Activated CD8-positive, alpha-beta memory T cell treated with anti-CD3 and anti-CD28 coated beads, Interleukin-2, amount 50 U/mL, for 1 hour (primary cell): ENCODE measurements around the gene TENT5A.

ENCODE experiments used
- DNase-seq: peaks from one replicate; pipeline ENCODE4 v3.0.0-alpha.2; 2020; ENCODE audit errors: extremely low read depth

The TENT5A gene

DNA sequence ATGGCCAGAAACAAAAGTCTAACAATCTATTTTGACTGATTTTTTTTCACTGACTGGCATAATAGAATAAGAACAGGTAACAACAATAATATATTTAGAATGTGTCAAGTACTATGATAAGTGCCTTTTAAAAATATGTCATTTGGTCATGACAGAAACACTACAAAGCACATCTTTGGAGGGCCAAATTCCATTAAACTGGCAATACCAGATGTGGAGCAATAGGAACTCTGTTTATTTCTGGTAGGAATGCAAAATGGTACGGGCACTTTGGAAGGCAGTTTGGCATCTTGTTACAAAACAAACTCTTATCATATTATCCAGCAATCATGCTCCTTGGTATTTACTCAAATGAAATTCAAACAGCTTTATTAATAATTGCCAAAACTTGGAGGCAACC, 39.3 kb downstream of the TENT5A start:
- DNase-seq: no peak

DNA sequence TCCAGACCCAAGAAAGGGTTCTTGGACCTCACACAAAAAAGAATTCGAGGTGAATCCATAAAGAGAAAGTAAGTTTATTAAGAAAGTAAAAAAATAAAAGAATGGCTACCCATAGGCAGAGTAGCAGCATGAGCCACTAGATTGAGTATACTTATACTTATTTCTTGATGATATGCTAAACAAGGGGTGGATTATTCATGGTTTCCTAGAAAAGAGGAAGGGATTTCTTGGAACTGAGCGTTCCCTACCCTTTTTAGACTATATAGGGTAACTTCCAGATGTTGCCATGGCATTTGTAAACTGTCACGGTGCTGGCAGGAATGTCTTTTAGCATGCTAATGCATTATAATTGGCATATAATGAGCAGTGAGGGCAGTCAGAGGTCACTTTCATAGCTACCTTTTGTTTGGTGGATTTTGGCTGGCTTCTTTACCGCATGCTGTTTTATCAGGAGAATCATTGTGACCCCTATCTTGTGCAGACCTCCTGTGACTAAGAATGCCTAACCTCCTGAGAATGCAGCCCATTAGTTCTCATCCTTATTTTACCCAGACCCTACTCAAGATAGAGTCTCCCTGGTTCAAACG, 44.3 kb downstream of the TENT5A start:
- no peak for DNase-seq

DNA sequence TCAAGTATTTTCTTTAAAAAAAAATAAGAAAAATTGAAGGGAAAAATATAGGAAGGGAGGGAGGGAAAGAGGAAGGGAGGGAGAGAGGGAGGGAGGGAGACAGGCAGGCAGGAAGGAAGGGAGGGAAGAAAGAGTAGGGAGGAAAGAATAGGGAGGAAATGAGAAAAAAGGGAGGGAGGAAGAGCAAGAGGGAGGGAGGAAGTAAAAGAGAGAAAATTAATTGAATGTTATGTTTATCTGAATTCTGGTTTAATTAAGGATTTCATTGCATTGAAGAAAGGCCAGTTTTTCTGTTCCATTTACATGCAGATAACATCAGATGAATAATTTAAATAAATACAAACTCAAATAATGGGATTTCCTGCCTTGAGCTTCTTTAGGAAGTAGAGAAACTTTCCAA, 47.8 kb downstream of the TENT5A start:
- no peak for DNase-seq

DNA sequence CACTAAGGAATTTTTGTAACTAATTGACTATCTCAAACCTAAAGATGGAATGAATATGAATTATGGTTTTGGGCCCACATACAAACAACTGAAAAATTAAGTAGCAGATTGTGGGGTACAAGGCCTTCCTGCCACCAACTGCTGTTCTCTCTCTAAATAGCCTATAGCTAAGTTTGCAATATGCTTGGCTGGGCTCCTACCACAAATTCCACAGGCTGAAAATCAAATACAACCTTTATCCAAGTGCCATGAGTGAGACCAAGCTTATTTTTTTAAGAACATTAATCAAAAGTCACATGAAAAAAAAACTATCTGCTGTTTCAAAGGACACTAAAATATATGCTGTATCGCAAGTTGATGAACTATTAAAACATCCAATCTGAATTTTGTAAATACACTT, 52.1 kb downstream of the TENT5A start:
- no peak for DNase-seq

DNA sequence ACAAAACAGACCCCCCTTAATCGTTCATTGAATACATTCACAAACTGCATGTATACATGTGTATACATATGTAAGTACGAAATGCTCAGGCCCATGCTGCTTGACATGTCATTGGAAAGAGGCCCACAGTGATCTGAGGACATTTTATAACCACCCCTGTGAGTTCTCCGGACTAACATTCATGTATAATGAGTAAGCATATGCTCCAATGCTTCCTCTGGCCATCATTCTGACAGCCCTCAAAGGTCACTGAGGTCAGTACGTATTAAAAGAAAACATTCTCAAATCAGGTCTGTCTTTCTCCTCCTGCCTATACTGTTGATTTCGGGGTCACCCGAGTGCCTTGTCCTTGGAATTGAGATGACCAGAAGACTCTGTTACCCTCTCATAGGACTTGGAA, 54.9 kb downstream of the TENT5A start:
- DNase-seq: no peak

DNA sequence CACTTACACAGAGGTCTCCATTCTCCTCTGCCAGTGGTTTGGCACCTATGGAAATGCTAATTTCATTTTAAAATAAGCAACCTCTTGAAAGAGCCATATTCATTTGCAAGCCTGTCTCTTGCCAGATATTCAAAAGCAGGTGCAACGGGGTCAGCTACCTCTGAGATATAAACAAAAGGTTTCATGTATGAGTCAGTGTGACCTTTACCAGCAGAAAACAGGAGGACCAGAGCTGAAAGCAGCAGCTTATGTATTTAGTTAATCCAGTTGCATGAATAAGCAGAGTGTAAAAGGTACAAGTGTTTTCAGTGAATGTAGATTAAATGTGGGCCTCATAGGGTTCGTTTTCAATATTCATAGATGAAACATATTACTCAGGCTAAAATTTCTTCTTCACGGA, 56.0 kb downstream of the TENT5A start:
- DNase-seq: no peak
